GM19099 (cell line): Measurements from ENCODE around the gene SRI.

Experiments used
- POLR2A ChIP-seq: IDR thresholded peaks from 3 replicates; pipeline ENCODE4 v1.6.1; 2011; ENCODE audit warnings: low read depth; ENCODE audit not compliant: insufficient read length; ENCODE audit errors: extremely low read depth

SRI gene

GRCh38 chr7:88203401-88203800, 16.4 kb downstream of the SRI start:
- no peak for TF ChIP-seq POLR2A

- no peak for TF ChIP-seq POLR2A
These were observed 17.0 kb downstream of the SRI start for GRCh38 chr7:88202799-88203198.

- TF ChIP-seq POLR2A: no peak
These were observed 17.6 kb downstream of the SRI start for GRCh38 chr7:88202278-88202677.

- no peak for TF ChIP-seq POLR2A
These were observed 18.5 kb downstream of the SRI start for GRCh38 chr7:88201305-88201704.

- no peak for TF ChIP-seq POLR2A
These were observed 19.0 kb downstream of the SRI start for GRCh38 chr7:88200789-88201188.

GRCh38 chr7:88200261-88200660, 19.6 kb downstream of the SRI start:
- no peak for TF ChIP-seq POLR2A

DNA sequence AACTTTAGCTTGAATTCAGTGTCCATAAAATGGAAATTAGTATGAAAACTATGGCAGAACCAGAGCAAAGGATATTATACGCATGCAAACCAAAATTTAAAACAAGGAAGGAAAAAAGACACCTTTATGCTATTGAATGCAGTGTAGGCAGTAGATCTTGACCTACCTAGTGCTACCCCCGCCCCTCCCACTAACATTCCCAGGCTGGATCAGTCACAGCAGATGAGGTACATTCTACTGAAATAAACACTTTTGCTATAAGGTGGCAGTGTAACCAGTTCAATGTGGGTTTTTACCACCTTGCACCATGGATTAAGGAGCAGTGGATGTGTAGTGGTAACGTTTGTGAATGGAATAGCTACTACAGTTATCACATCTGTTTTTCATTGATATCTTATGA, 27.9 kb downstream of the SRI start:
- no peak for TF ChIP-seq POLR2A

DNA sequence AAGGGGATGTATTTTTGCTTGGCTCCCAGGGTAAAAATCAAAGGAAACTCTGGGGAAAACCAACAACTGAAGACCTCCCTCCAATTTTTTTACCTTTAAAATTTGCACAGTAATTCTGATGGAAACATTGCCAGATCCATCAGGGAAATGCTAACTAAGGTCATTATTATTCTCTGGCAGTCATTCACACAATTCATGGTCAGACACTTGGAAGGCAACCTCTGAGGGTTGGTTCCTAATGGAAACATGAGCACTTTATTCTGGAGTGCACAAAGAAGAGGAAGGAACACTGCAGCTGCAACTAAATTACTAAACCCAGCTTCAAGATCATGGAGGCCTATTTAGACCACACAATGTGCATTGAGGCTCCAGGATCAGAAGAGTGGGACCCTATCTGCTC, 34.2 kb downstream of the SRI start:
- TF ChIP-seq POLR2A: no peak

GRCh38 chr7:88184848-88185304, 35.0 kb downstream of the SRI start:
- TF ChIP-seq POLR2A: no peak

GRCh38 chr7:88183051-88183450, 36.8 kb downstream of the SRI start:
- TF ChIP-seq POLR2A: no peak

DNA sequence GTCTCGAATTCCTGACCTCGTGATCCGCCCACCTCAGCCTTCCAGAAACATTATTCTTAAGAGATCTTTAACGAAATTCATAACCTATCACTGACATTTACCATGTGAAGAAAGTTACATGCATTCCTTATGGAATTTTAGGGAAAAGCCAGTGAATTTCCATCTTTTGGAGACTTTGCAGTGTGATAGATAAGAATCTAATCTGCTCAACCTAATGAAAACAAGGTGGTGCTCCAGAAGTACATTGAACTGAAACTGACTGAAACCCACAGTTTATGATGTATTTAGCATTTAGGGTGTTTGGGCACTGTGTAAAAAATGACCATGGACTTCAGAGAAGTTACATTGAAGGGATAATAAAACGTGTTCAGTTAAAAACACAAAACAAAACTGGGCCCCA, 43.6 kb downstream of the SRI start:
- no peak for TF ChIP-seq POLR2A

GRCh38 chr7:88172842-88173241, 47.0 kb downstream of the SRI start:
- TF ChIP-seq POLR2A: no peak

DNA sequence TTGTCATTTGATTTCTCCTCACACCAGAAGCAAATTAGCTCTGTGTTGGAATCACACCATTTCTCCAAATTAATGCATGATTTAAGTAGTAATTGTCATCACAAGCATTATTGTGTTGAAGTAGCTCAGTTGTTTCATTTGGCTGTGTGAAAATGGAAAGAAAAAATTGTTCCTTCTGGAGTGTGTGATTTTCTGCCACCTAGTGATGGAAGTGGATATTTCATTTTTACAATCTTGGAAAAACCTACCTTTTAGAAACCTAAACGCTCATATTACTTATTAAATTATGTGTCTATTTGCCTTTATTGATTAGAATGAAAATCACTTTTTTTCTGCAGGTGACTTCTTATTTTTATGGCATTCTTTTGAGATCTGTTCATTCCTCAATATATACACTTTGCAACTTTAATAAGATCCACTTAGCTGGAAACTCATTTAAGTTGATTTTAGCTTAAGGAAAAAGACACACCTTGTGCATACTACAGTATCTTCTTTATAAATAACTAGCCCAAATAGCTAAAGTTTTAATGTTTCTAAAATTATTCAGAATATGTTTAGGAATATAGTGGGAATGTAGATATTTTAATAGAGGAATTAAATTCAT, 50.0 kb downstream of the SRI start:
- TF ChIP-seq POLR2A: no peak

DNA sequence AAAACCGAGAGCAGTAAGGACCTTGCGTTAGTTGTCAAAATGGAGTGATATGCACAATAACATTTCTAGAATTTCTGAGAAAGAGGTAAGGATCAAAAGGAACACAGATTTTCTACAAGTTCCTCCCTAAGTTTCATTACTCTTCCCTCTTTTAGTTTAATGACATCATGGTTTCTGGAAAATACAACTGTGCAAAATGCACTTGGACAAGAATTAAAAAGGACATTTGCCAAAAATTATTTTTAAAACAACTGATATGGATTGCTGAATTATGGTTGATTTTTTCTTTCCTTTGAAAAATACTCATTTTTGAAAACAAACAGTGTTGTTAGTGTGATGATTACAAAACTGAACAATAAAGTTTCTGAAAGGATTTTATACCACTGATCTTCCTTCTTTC, 52.1 kb downstream of the SRI start:
- TF ChIP-seq POLR2A: no peak

- TF ChIP-seq POLR2A: no peak
These were observed 52.6 kb downstream of the SRI start for GRCh38 chr7:88167223-88167622.

DNA sequence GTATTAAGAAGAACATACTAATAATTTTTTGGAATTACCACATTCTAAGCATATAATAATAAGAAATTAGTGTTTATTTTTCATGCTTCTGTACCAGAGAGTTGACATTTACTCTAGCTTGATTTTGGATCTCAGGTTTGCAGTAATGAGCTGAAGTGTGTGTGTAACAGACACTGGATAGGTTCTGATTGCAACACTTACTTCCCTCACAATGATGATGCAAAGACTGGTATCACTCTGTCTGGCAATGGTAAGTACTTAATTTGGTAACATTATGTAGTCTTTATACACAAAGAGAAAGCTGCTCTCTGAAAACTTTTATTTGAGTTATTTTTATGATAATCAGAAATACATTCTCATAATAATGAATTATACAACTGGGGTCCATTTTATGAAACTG, 54.1 kb downstream of the SRI start:
- no peak for TF ChIP-seq POLR2A

DNA sequence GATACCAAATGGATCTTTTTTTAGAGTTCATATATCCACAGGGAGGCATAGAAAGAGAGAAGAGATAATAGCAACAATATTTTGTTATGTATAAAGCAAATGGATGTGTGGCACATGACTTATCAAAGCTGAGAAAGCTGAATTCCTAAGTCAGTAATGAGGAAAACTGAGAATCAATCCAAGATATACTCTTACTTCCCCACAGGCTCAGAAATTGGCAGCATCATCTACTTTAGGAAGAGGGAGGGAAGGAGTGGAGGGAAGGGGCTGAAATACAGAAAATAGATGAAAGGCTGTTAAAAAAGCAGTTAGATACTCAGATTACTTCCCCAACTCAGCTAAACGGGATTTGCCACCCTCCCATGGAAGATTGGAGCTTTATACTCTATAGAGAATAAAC, 63.5 kb downstream of the SRI start:
- TF ChIP-seq POLR2A: no peak
